Activated CD8-positive, alpha-beta memory T cell treated with anti-CD3 and anti-CD28 coated beads for 1 hour (primary cell): ENCODE data around the gene ADRA2B.
"Not testable (repeated sequence)": the region's sequence is repeated elsewhere in the genome, so short reads cannot be mapped to it uniquely, and the experiment has no call there.

Experiments
- DNase-seq, 2 donors: peaks; one replicate each; pipeline ENCODE4 v3.0.0-alpha.2; 2020; ENCODE audit warnings: low read depth in 1 of 2; ENCODE audit errors: extremely low read depth in 1 of 2

Gene ADRA2B

GRCh38 chr2:96150791-96151594, 34.6 kb upstream of the ADRA2B start:
- no peak for DNase-seq

- no peak for DNase-seq
These were observed 33.8 kb upstream of the ADRA2B start for GRCh38 chr2:96150007-96150640.

DNA sequence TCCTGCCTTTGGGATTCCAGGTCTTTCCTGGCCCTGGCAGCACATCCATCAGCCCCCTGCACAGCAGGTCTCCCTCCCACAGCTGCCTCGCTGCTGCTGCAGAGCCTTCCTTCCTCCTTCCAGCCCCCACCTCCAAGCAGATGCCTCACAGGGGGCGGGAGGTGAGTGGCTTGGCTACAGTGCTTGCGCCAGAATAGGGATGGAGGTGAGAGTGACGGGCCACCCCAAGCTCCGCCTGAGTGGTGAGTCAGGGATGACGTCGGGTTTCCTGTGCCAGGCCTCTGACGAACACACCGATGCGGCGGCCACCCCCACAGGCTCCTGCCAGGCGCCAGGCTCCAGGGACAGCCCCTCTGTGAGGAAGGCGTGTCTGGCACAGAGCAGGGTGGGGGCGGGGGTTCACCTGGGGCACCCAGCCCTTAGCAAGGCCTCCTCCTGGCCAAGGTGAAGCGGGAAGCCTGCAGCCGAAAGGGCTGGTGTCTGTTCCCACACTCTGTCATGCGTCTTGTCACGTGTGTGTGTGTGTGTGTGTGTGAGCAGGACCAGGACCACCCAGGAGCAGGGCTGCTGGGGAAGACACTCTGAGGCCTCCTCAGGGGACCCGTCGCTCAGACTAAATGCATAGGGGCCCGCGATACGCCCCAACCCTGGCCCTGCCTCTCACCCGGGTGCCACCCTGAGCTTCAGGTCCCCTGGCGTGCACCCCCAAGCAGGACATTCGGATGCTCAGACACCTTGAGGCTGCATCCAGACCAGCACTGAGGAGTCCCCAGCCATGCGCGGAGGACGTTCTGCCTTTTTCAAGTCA, 32.2 kb upstream of the ADRA2B start:
- peak; percentile 92 to 99 for DNase-seq

- no peak for DNase-seq
These were observed 31.3 kb upstream of the ADRA2B start for GRCh38 chr2:96147593-96148201.

DNA sequence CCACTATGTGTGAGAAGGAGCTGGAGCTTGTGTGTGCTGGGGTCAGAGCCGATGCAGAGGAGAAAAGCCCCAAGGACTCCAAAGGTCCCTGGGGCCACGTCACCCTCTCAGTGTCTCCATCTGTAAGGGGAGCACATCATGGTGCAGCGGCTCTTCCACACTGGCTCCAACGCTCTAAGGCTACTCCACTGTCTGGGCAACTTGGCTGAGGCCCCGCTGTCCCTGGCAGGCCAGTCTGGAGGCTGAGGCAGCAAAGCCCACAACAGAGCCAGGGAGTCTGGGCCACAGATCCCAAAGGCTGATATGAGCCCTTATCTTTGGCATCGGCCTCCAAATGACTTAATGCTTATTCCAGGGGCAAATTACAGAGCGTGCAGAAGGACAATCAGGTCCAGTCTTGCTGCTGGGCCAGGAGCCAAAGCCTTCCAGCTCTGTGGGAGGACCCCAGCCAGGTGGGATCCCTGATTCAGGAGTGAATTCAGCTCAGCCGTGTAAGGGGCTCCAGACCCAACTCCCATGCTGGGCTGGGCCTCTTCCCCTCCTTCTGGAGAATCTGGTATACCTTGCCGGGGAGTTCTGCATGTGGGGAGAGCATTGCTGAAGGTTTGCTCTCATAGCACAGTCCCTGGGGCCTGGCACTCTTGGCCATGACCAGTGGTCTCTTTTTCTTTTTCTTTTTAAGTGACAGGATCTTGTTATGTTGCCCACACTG, 30.7 kb upstream of the ADRA2B start:
- DNase-seq, result no peak

- DNase-seq, result peak; percentile 71 to 75
These were observed 29.9 kb upstream of the ADRA2B start for GRCh38 chr2:96146153-96146880.

DNA sequence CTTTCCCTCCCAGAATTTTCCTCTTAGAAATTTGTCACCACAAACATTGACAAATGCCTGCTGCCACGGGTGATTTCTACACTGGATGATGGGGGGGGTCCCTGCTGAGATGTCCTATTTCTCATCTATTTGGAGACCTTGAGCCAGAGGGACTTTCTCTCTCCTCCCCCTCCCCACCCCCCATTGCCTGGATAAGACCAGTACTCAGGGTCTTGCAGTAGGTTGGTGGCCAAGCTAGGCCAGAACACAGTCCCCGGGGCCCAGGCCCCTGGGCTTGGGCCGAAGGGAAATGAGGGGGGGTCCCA, 29.4 kb upstream of the ADRA2B start:
- no peak for DNase-seq

- DNase-seq, result peak; percentile 81 to 84
These were observed 28.9 kb upstream of the ADRA2B start, which contains the start of gene DUSP2 for GRCh38 chr2:96145036-96145847. Gene DUSP2 (minus strand): TSS chr2:96145440. CDS start chr2:96145354, 86 bp downstream.

- DNase-seq, result no peak
These were observed 28.2 kb upstream of the ADRA2B start for GRCh38 chr2:96144481-96145035.

GRCh38 chr2:96143848-96144480, 27.6 kb upstream of the ADRA2B start:
- DNase-seq, result no peak

- no peak for DNase-seq
These were observed 27.0 kb upstream of the ADRA2B start for GRCh38 chr2:96143231-96143847.

- DNase-seq, result peak; percentile 61 to 71
These were observed 26.1 kb upstream of the ADRA2B start for GRCh38 chr2:96142217-96143113.

DNA sequence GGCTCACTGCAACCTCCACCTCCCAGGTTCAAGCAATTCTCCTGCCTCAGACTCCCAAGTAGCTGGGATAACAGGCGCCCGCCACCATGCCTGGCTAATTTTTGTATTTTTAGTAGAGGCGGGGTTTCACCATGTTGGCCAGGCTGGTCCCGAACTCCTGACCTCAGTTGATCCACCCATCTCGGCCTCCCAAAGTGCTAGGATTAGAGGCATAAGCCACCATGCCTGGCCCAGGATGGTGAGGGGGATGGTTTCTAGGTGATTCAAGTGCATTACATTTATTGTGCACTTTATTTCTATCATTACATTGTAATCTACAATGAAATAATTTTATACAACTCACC, 25.2 kb upstream of the ADRA2B start:
- DNase-seq, result not testable (repeated sequence)

GRCh38 chr2:96140941-96141623, 24.7 kb upstream of the ADRA2B start:
- DNase-seq, result no peak

DNA sequence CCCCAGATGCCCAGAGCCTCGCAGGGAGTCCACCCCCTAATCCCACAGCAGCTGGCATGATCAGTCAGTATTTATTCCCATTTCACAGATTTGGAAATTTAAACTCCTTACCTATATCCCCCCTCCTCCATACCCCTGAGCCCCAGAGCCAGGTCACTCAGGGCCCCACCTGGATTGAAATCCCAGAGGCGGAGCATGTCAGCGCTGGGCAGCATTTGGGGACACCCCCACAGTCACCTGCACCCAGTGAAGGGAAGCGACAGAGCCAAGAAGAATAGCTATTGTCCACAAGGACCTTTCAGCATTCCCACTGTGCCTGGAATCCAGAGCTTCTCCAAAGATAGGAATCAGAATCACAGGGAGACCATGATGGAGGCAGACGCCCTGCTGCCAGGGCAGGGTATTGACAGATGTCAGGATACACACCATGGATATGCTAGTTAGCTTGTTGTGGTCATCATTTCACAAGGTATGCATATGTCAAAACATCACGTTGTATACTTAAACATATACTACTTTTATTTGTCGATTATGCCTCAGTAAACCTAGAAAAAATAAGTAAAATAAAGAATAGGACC, 22.9 kb upstream of the ADRA2B start:
- DNase-seq, result no peak
